Small intestine (tissue), 16 donors: ENCODE results near the gene MUC6. TPM values are rescaled to one million over a fixed set of nuclear protein-coding genes. Genes with fewer than 3 reads are reported as not detected.

Experiments
- DNase-seq, 2 donors: peaks; one replicate each; pipeline versions ENCODE4 v3.0.0 to v3.0.0-alpha.2; 2013
- FAIRE-seq: peaks from 2 replicates; lab custom pipeline; 2012; peaks lifted over from hg19 to GRCh38; lab: Jason Lieb, UNC
- H3K27ac ChIP-seq, 3 donors: one replicate each; pipeline ENCODE4 v1.5.1; 2013; ENCODE audit warnings: low read length in 2 of 3, mild to moderate bottlenecking in 2 of 3, control low read depth in 1 of 3, inconsistent platforms in 1 of 3, low read depth in 1 of 3, moderate library complexity in 1 of 3
- H3K27me3 ChIP-seq, 3 donors: one replicate each; pipeline ENCODE4 v1.6.1; 2013; ENCODE audit warnings: low read length in 3 of 3, inconsistent platforms in 1 of 3; ENCODE audit not compliant: control insufficient read depth in 3 of 3, insufficient read depth in 3 of 3
- H3K36me3 ChIP-seq, 3 donors: one replicate each; pipeline ENCODE4 v1.6.1; 2013; ENCODE audit warnings: low read length in 3 of 3, inconsistent platforms in 1 of 3, low read depth in 1 of 3, mild to moderate bottlenecking in 1 of 3, moderate library complexity in 1 of 3; ENCODE audit not compliant: control insufficient read depth in 3 of 3, insufficient read depth in 2 of 3
- H3K4me1 ChIP-seq, 3 donors: one replicate each; pipeline ENCODE4 v1.6.1; 2013; ENCODE audit warnings: low read length in 2 of 3, inconsistent platforms in 1 of 3, low read depth in 1 of 3, mild to moderate bottlenecking in 1 of 3, moderate library complexity in 1 of 3; ENCODE audit not compliant: control insufficient read depth in 3 of 3, insufficient read depth in 2 of 3
- H3K4me3 ChIP-seq, 3 donors: one replicate each; pipeline ENCODE4 v1.5.1; 2013; ENCODE audit warnings: low read length in 3 of 3, control low read depth in 1 of 3, inconsistent platforms in 1 of 3, low read depth in 1 of 3, mild to moderate bottlenecking in 1 of 3, moderate library complexity in 1 of 3
- H3K9me3 ChIP-seq, 2 donors: one replicate each; pipeline ENCODE4 v1.6.1; 2013; ENCODE audit warnings: low read depth in 1 of 2, low read length in 1 of 2; ENCODE audit not compliant: control insufficient read depth in 2 of 2, insufficient read depth in 1 of 2
- WGBS, 3 donors: extraction: QIAGEN DNeasy Blood & Tissue Kit; methylation state at CpG; one replicate each; pipeline ENCODE4 v1.1.7; 2013; 5-methylcytosine and 5-hydroxymethylcytosine counted together
- long read RNA-seq, 10 donors: transcript quantifications; one replicate each; lab custom pipeline, GENCODE V29; 2026
- polyA plus RNA-seq, 4 donors: library from polyadenylated mRNA; stranded (reverse) in 3 of 4; unstranded in 1 of 4; fragments of 200-250 nt in 3 of 4; fragments of 120-200 nt in 1 of 4; gene quantifications; one replicate each; pipeline versions ENCODE4 v1.2.1 to v1.2.3, GENCODE V29; 2013
- donor health status: healthy with polysubstance abuse.
- donor health status: control.
- donor health status: control.
- donor health status: Bipolar disorder and iron deficiency.
- donor health status: healthy.

Gene MUC6
- under 1 TPM in 3 of 4 donors, not detected in 1; 0.09 to 0.34 (median 0.22) TPM for polyA plus RNA-seq
- long read RNA-seq, donor 1: 0 reads
- long read RNA-seq, donor 2: 0 reads
- long read RNA-seq, donor 3: 0 reads
- long read RNA-seq, donor 4: 0 reads
- long read RNA-seq, donor 5: 0 reads
- long read RNA-seq, donor 6: 0 reads
- long read RNA-seq, donor 7: 0 reads
- long read RNA-seq, donor 8: 0 reads
- long read RNA-seq, donor 9: 0 reads
- long read RNA-seq, donor 10, partial matches to known transcripts: 50 of 63 reads
- long read RNA-seq, donor 10, other reads (novel, unspliced or antisense): 13 of 63 reads

DNA sequence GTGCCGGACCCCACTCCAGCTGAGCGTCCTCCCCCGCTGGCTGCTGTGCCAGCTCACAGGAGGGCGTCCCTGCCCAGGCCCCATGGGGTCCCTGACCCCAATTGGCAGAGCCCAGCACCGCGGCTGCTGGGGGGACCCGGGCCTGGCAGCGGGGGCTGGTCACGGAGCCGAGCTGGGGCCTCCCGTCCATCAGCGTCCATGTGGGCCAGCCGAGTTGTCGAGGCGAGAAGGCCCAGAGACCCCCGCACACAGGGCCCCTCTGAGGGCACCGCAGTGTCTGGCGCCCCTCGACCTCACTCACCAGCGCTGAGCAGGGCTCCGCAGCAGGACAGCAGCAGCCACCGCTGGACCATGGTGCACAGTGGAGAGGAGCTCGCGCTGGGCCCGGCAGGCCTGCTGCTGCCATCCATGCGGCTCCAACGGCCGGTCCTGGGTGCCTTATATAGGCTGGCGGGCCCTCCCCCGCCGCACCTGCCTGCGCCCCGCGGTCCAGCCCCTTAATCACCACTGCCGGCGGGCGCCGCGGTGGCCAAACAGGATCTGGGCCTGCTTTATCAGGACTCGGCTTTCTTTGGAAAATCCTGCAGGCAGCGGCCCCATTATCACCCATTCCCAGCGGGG is at the start of gene MUC6:
MUC6 (minus strand) TSS at position 416 of the 621 bp plus-strand sequence; CDS start at position 353, 63 bp downstream.
- WGBS, 3 donors: 45 to 66% (median 62%) methylated on average over 32 to 42 of the region's 42 CpGs
- H3K27ac ChIP-seq: no peak within 1 kb of the TSS
- no peaks in the 10 kb centered on the region for H3K36me3 ChIP-seq
- FAIRE-seq (no peak), DNase-seq (no peak)
- H3K4me3 ChIP-seq: no peak within 1 kb of the TSS
- no peaks in the 10 kb centered on the region for H3K9me3 ChIP-seq
- H3K4me1 ChIP-seq: peaks cover 0 to 4% (median 0%) of the 10 kb centered on the region in 3 donors
- H3K27me3 ChIP-seq: peaks cover 0 to 5% (median 4%) of the 10 kb centered on the region in 3 donors

DNA sequence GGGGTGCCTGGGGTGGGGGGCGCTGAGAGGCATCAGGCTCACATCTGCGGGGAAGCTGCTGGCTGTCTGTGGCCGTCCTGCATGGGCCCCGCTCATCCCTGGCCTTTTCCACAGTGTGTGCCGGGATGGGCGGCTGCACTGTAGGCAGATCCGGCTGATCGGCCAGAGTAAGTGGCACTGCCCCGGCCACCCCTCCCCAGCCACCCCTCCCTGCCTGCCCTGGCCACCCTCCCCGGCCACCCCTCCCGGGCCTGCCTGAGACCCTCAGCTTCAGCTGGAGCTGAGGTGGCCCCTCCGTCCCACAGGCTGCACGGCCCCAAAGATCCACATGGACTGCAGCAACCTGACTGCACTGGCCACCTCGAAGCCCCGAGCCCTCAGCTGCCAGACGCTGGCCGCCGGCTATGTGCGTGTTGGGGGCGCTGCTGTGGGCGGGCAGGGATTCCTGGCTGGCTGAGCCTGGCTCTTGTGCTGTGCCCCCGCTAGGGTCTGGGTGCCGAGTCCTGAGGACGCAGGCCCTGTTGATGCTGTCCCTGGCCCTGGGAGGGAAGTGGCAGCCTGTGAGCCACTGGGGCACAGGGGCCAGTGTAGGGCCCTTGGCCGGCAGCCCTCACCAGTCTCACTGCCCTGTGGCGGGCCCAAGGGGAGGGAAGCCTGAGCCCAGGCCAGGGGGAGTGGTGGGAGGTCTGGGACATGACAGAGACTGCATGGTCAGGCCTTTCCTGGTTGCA is 49.1 kb upstream of the MUC6 start:
- no peaks in the 10 kb centered on the region for H3K4me1 ChIP-seq
- DNase-seq: no peak
- WGBS, 3 donors: 83 to 88% (median 85%) methylated on average over 19 to 26 of the region's 26 CpGs
- no peak overlapping the region for H3K4me3 ChIP-seq
- no peaks in the 10 kb centered on the region for H3K36me3 ChIP-seq
- H3K27ac ChIP-seq: no peak overlapping the region
- FAIRE-seq: no peak
- H3K9me3 ChIP-seq: no peaks in the 10 kb centered on the region
- no peaks in the 10 kb centered on the region for H3K27me3 ChIP-seq

GRCh38 chr11:1084561-1085439 is 48.3 kb upstream of the MUC6 start:
- H3K27ac ChIP-seq: no peak overlapping the region
- 64 to 79% (median 65%) methylated on average over 45 to 49 of the region's 49 CpGs for WGBS, 3 donors
- DNase-seq (no peak), FAIRE-seq (no peak)
- no peaks in the 10 kb centered on the region for H3K36me3 ChIP-seq
- H3K4me1 ChIP-seq: no peaks in the 10 kb centered on the region
- no peak overlapping the region for H3K4me3 ChIP-seq
- H3K9me3 ChIP-seq: no peaks in the 10 kb centered on the region
- H3K27me3 ChIP-seq: no peaks in the 10 kb centered on the region

- no peak overlapping the region for H3K27ac ChIP-seq
- H3K36me3 ChIP-seq: no peaks in the 10 kb centered on the region
- no peaks in the 10 kb centered on the region for H3K4me1 ChIP-seq
- H3K9me3 ChIP-seq: no peaks in the 10 kb centered on the region
- DNase-seq: no peak
- WGBS, 3 donors: 70 to 75% (median 71%) methylated on average over 33 to 34 of the region's 34 CpGs
- no peak for FAIRE-seq
- H3K27me3 ChIP-seq: no peaks in the 10 kb centered on the region
- no peak overlapping the region for H3K4me3 ChIP-seq
Observed at GRCh38 chr11:1083621-1084551, 47.4 kb upstream of the MUC6 start.

DNA sequence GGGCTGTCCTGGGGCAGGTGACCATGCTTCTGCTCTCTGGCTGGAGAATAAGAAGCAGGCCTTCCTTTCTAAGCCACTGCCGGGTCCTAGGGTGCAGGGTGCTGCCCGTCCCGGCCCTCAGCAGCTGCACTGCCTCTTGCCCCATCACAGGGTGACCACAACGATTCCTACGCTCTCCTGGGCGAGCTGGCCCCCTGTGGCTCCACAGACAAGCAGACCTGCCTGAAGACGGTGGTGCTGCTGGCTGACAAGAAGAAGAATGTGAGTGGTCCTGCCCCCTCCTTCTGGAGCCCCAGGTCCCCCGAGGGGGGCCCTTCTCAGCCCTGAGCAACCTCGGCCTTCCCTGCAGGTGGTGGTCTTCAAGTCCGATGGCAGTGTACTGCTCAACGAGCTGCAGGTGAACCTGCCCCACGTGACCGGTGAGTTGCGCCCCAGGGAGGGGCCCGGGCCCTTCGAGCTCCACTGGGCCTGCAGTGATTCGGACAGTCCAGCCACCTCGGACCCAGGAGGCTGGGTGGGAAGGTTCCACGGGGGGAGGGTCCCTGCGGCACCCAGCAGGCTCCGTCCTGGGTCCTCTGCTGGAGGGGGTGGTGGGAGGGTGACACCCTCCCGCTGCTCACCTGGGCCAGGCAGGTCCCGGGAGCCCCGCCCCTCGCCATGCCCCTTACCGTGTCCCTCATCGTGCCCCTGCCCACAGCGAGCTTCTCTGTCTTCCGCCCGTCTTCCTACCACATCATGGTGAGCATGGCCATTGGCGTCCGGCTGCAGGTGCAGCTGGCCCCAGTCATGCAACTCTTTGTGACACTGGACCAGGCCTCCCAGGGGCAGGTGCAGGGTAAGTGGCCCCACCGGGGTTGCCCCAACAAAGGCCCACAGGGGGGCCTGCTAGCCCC is 46.5 kb upstream of the MUC6 start:
- FAIRE-seq (no peak), DNase-seq (no peak)
- WGBS, 3 donors: 59 to 74% (median 64%) methylated on average over 27 to 33 of the region's 33 CpGs
- H3K9me3 ChIP-seq: no peaks in the 10 kb centered on the region
- no peaks in the 10 kb centered on the region for H3K4me1 ChIP-seq
- no peak overlapping the region for H3K27ac ChIP-seq
- H3K27me3 ChIP-seq: no peaks in the 10 kb centered on the region
- H3K36me3 ChIP-seq: peaks cover 0 to under 1% (median 0%) of the 10 kb centered on the region in 3 donors
- no peak overlapping the region for H3K4me3 ChIP-seq

DNA sequence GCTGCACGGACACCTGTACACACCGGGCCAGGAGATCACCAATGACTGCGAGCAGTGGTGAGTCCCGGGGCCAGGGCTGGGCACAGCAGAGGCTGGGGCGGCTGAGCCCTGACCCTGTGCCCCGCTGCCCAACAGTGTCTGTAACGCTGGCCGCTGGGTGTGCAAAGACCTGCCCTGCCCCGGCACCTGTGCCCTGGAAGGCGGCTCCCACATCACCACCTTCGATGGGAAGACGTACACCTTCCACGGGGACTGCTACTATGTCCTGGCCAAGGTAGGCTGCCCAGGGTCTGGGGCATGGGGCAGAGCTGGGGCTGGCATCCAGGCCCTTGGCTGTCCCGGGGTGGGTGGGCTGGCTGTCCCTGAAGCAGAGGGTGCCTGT is 45.8 kb upstream of the MUC6 start:
- Histone ChIP-seq H3K27ac (no peak overlapping the region), H3K4me3 (no peak overlapping the region), H3K4me1 (no peaks in the 10 kb centered on the region), H3K36me3 (peaks cover 0 to 4% (median 0%) of the 10 kb centered on the region in 3 donors), H3K27me3 (no peaks in the 10 kb centered on the region), H3K9me3 (no peaks in the 10 kb centered on the region)
- DNase-seq (no peak), FAIRE-seq (no peak)
- WGBS, 3 donors: 69 to 89% (median 73%) methylated on average over 13 to 14 of the region's 14 CpGs
